ENCODE results near the gene ZNF212.

The ZNF212 gene

GRCh38 chr7:149239345-149240143 is at the start of gene ZNF212:
ZNF212 (plus strand) TSS chr7:149239651; CDS start chr7:149239779, 128 bp downstream.
- TF ChIP-seq GATA1 (IDR thresholded peaks at IDR 0.05; ENCODE audit: low read depth, low read length) = no peak
- TF ChIP-seq POLR2A (IDR thresholded peaks at IDR 0.05; ENCODE audit: low read length) = peak; percentile 32
- DNase-seq = peak; percentile 90 to 93

- no peak for DNase-seq
- TF ChIP-seq GATA1 (IDR thresholded peaks at IDR 0.05; ENCODE audit: low read depth, low read length) = no peak
- no peak for TF ChIP-seq POLR2A (IDR thresholded peaks at IDR 0.05; ENCODE audit: low read length)
Observed at GRCh38 chr7:149191851-149192250, 47.6 kb upstream of the ZNF212 start.

- TF ChIP-seq GATA1 (IDR thresholded peaks at IDR 0.05; ENCODE audit: low read depth, low read length) (no peak), POLR2A (IDR thresholded peaks at IDR 0.05; ENCODE audit: low read length) (no peak)
- DNase-seq = no peak
Observed at GRCh38 chr7:149194799-149195179, 44.7 kb upstream of the ZNF212 start.

- DNase-seq = peak; percentile 84 to 86
- TF ChIP-seq GATA1 (IDR thresholded peaks at IDR 0.05; ENCODE audit: low read depth, low read length) (no peak), POLR2A (IDR thresholded peaks at IDR 0.05; ENCODE audit: low read length) (peak; percentile 73)
Observed at GRCh38 chr7:149195180-149196150, 44.0 kb upstream of the ZNF212 start, which contains the start of gene ZNF282. ZNF282 (plus strand) TSS chr7:149195546; CDS start chr7:149195590, 44 bp downstream.

- peak; percentile 54 to 68 for DNase-seq
- TF ChIP-seq POLR2A (IDR thresholded peaks at IDR 0.05; ENCODE audit: low read length) (no peak), GATA1 (IDR thresholded peaks at IDR 0.05; ENCODE audit: low read depth, low read length) (no peak)
Observed at GRCh38 chr7:149196151-149196704, 43.2 kb upstream of the ZNF212 start.

GRCh38 chr7:149196705-149197171 is 42.7 kb upstream of the ZNF212 start:
- peak; percentile 38 to 57 for DNase-seq
- no peak for TF ChIP-seq POLR2A (IDR thresholded peaks at IDR 0.05; ENCODE audit: low read length)
- TF ChIP-seq GATA1 (IDR thresholded peaks at IDR 0.05; ENCODE audit: low read depth, low read length) = no peak

GRCh38 chr7:149197675-149198074 is 41.8 kb upstream of the ZNF212 start:
- no peak for TF ChIP-seq POLR2A (IDR thresholded peaks at IDR 0.05; ENCODE audit: low read length)
- no peak for TF ChIP-seq GATA1 (IDR thresholded peaks at IDR 0.05; ENCODE audit: low read depth, low read length)
- no peak for DNase-seq

- no peak for TF ChIP-seq GATA1 (IDR thresholded peaks at IDR 0.05; ENCODE audit: low read depth, low read length)
Observed at GRCh38 chr7:149198161-149198816, 41.2 kb upstream of the ZNF212 start.

GRCh38 chr7:149199234-149199995 is 40.0 kb upstream of the ZNF212 start:
- DNase-seq = no peak
- TF ChIP-seq POLR2A (IDR thresholded peaks at IDR 0.05; ENCODE audit: low read length) (no peak), GATA1 (IDR thresholded peaks at IDR 0.05; ENCODE audit: low read depth, low read length) (no peak)

More at GRCh38 chr7:149198161-149198816, 41.2 kb upstream of the ZNF212 start:
- no peak for DNase-seq

GRCh38 chr7:149202831-149203231 is 36.6 kb upstream of the ZNF212 start:
- no peak for DNase-seq
- TF ChIP-seq POLR2A (IDR thresholded peaks at IDR 0.05; ENCODE audit: low read length) (no peak), GATA1 (IDR thresholded peaks at IDR 0.05; ENCODE audit: low read depth, low read length) (no peak)

- no peak for TF ChIP-seq GATA1 (IDR thresholded peaks at IDR 0.05; ENCODE audit: low read depth, low read length)
- TF ChIP-seq POLR2A (IDR thresholded peaks at IDR 0.05; ENCODE audit: low read length) = no peak
- no peak for DNase-seq
Observed at GRCh38 chr7:149205690-149206381, 33.6 kb upstream of the ZNF212 start.
